Stimulated activated CD8-positive, alpha-beta memory T cell treated with anti-CD3 and anti-CD28 coated beads, Interleukin-12 subunit alpha, Interleukin-12 subunit beta, amount 100 ng/mL, for 4 hours (primary cell): ENCODE results near the gene BTNL9.
"Not testable (repeated sequence)": the region's sequence is repeated elsewhere in the genome, so short reads cannot be mapped to it uniquely, and the experiment has no call there.

Source experiments
- DNase-seq: peaks from one replicate; pipeline ENCODE4 v3.0.0-alpha.2; 2020; ENCODE audit warnings: low read depth

BTNL9 gene

DNA sequence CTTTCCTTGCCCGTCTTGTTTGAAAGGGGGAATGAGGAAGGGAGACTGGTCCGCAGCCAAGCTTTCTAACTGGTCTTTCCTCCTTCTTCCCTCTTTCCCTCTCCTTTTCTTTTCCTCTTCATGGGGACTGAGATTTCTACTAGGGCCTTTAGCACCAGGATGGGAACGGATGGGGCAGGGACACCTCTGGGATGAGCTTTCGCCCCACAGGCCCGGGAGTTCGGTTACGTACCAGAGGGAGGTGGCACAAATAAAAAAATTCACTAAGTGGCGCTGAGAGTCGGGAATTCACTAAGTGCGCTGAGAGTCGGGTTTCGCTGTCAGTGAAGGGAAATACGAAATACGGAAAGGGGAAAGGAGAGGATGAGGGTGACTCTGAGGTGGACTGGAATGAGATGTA, 21.6 kb downstream of the BTNL9 start:
- DNase-seq: no peak

GRCh38 chr5:181062631-181063030, 22.6 kb downstream of the BTNL9 start:
- DNase-seq: no peak

DNA sequence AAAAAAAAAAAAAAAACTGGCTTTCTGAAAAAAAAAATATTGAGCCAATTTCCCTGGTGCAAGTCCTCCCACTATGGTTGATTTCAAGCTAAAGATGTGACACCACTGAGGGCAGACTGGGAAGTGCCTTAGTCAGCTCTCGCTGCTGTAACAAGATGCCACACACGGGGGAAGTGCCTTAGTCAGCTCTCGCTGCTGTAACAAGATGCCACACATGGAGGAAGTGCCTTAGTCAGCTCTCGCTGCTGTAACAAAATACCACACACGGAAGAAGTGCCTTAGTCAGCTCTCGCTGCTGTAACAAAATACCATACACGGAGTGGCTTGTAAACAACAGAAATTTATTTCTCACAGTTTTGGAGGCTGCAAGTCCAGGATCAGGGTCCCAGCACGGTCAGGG, 23.4 kb downstream of the BTNL9 start:
- no peak for DNase-seq

DNA sequence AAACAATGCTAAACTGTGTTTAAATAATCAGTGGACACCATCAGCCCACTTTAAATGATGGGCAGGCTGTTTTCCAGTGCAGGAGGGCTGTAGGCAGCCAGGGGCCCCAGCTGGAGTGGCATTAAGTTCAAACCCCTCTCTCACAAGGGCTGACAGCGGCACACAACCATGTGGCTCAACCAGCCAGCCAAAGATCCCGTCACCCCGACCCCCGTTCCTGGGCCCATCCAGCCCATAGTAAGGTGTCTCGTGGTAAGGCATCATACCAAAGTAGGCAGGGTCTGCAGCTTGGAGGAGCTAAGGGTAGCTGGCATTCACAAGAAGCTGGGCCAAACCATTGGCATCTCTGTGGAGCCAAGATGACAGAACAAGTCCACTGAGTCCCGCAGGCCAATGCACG, 24.9 kb downstream of the BTNL9 start:
- DNase-seq: no peak

DNA sequence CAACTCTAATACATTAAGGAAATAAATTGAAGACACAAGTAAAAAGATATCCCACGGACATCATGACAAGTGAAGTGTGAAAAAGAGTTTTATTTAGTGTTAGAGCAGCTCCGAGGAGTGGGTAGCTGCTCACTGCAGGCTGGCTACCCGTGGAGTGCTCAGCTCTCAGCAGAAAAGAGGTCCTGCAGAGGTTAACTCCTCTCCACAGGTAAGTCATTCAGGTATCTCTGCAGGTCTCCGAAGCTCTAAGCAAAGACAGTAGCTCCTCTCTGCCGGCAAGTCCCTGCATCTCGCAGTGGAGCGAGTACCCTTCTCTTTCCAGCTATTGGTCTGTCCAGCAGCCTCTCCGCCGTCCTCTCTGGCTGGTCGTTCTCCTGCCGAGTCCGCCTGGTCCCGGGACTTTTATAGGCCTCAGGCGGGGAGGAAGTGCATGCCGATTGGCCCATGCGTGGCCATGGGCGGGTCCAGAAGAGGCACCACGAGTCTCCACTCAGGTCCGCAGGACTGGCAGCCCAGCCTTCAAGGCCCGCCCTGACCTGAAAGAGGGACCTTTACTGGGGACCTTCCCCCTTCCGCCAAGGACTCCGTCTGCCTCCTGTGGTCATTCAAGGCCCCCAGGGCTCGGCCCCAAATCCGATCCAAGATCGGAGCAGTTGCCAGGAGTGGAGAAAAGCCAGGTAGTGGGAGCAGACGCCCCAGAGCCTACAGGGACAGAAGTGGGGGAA, 29.9 kb downstream of the BTNL9 start:
- DNase-seq: no peak

DNA sequence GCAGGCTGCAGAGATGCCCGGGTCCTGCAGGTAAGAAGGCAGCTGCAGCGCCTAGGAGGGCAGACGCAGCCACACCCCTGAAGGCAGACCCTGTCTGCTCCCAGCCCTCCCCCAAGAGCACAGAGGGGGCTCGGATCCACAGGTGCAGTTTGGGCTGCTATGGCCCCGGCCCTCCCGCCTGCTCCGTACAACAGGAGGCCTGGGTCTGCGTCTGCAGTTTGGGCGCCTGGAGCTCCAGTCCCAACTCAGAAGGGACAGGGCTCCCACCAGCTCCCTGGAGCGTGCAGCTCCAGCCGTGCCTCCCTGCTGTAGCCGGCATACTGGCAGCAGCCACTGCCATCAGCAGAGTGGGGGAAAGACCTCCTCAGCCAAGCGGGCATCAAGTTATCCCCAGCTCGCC, 30.5 kb downstream of the BTNL9 start:
- no peak for DNase-seq

DNA sequence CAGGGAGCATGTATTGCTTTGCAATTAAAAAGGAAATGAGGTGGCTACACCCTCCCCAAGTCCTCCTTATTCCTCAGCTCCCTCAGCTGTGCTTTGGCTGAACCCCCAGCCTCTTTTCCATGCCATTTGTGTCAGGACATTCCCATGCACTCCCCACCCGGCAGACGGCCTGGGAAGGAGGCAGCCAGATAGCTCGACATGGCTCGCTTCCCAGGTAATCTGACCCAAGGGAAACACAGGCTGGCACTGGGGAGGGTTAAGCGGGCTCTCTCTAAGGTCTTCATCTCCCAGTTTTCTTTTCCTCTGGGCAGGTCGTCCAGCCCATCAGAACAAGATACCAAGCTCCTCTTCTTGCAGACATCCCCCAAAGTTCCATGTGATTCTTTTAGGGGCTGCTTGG, 31.2 kb downstream of the BTNL9 start:
- DNase-seq: no peak

DNA sequence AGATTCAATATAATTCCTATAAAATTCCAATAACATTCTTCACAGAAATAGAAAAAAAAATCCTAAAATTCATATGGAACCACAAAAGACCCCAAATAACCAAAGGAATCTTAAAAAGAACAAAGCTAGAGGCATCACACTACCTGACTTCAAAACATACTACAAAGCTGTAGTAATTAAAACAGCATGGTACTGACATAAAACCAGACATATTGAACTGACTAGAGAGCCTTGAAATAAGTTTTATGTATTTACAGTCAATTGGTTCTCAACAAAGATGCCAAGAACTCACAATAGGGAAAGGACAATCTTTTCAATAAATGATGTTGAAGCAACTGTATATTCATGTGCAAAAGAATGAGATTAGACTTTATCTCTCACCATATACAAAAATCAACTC, 36.9 kb downstream of the BTNL9 start:
- DNase-seq: no peak

DNA sequence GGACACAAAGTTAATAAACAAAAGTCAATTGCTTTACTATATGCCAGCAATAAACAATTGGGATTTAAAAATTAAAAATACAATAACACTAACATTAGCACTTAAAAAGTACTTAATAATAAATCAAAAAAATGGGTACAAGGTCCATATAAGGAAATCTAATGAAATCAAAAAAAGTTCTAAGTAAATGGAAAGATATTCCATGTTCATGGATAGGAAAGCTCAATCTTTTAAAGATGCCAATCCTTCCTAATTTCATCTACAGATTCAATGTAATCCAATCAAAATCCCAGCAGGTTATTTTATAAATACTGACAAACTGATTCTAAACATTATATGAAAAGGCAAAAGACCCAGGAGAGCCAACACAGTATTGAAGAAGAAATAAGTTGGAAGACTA, 41.9 kb downstream of the BTNL9 start:
- DNase-seq: no peak

DNA sequence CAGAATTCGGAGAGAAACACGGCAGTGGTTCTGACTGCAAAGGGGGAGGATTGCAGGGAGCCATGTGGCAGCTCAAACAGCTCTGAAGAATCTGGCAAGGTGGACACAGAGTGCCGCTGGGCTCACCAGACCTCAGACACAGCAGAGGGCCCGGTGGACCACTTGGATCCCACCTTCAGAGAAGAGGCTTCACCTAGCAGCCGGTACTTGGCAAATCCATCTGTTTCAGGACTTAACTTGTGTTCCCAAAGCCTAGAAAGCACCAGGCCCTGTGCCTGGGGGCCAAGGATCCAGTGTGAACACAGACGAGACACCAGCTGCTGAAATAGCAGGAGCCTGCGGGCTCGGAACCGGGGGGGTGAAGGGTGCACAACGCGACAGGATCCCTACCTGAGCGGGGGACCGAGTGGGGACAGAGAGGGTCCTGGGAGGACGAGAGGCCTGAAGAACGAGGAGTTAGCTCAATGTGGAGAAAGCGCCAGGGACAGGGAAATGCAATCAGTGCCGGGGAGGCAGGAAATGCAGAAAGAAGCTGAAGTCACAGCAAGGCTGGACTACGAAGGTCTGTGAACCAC, 44.6 kb downstream of the BTNL9 start:
- no peak for DNase-seq

- no peak for DNase-seq
Measured at GRCh38 chr5:181086026-181086883, 46.2 kb downstream of the BTNL9 start.

GRCh38 chr5:181086884-181087205, 46.8 kb downstream of the BTNL9 start:
- no peak for DNase-seq

GRCh38 chr5:181087309-181087708, 47.2 kb downstream of the BTNL9 start:
- no peak for DNase-seq

- DNase-seq: no peak
Measured at GRCh38 chr5:181088289-181088688, 48.2 kb downstream of the BTNL9 start.

GRCh38 chr5:181092428-181092827, 52.4 kb downstream of the BTNL9 start:
- DNase-seq: no peak

DNA sequence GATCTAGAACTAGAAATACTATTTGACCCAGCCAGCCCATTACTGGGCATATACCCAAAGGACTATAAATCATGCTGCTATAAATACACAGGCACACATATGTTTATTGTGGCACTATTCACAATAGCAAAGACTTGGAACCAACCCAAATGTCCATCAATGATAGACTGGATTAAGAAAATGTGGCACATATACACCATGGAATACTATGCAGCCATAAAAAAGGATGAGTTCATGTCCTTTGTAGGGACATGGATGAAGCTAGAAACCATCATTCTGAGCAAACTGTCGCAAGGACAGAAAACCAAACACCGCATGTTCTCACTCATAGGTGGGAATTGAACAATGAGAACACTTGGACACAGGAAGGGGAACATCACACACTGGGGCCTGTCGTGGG, 55.1 kb downstream of the BTNL9 start:
- DNase-seq: not testable (repeated sequence)

GRCh38 chr5:181096721-181097382, 56.8 kb downstream of the BTNL9 start:
- not testable (repeated sequence) for DNase-seq

DNA sequence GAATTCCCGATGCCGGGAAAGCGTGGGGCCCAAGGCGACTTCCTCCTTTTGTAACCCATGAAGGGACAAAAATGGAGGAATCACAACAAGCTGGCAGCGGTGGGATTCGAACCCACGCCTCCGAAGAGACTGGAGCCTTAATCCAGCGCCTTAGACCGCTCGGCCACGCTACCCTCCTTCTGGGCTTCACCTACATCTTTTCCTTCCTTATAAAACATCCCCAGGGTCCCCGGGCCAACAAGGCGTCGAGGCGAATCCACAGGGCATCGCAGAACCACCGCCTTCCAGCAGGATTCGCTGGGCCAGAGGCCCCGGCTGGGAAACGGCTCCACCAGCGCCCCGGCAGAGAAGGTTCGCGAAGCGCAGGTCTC, 57.3 kb downstream of the BTNL9 start:
- not testable (repeated sequence) for DNase-seq

DNA sequence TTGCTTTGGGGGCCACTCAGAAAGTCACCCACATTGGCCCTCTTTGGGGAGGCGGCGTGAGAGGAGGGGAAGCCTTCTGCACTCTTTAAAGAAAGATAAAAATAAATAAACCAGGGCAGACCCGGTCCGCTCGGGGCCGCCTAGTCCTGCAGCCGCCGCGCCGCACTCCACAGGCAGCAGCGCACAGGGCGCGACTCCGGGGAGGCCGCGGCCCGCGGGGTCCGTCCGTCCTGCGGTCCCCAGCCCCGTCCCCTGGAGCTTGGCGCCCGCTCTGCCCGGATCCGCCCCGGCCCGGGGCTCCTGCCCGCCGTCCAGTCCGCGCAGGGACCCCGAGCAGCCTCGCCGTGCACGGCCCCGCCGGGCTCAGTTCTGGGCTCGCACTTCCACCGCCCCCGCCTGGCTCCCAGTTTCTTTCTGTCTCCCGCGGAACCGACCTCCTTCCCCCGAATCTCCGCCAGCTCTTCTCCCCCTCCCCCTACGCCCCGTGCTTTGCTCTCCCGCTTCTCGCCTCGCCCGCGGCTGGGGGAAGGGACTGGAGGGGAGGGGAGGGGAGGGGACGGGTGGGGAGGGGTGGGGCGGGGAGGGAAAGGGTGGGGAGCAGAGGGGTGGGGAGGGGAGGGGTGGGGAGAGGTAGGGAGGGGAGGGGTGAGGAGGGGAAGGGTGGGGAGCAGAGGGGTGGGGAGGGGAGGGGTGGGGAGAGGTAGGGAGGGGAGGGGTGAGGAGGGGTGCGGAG, 57.9 kb downstream of the BTNL9 start:
- not testable (repeated sequence) for DNase-seq

- DNase-seq: no peak
Measured at GRCh38 chr5:181098762-181099601, 58.9 kb downstream of the BTNL9 start.

- no peak for DNase-seq
Measured at GRCh38 chr5:181099602-181100086, 59.6 kb downstream of the BTNL9 start.
